ENCODE measurements around the gene PDCD11.

PDCD11 gene

GRCh38 chr10:103457896-103458583 is 61.6 kb downstream of the PDCD11 start:
- H3K27me3 ChIP-seq (replicated peaks; ENCODE audit: insufficient read depth, low read length), result no peaks in the 10 kb centered on the region
- no peak for DNase-seq
- no peaks in the 10 kb centered on the region for H3K9me3 ChIP-seq (replicated peaks; ENCODE audit: insufficient read depth, low read length)
- H2AFZ ChIP-seq (ENCODE audit: low read length), result peak overlapping the region; percentile 85
- H3K27ac ChIP-seq (ENCODE audit: low read length), result no peak overlapping the region
- no peaks in the 10 kb centered on the region for H3F3A ChIP-seq (ENCODE audit: insufficient read depth, low read length)
- H3K4me1 ChIP-seq (ENCODE audit: low read length), result peaks cover 18% of the 10 kb centered on the region
- peak overlapping the region; percentile 62; the same call in 1 of the 2 replicates for H3K4me2 ChIP-seq (ENCODE audit: low read depth, low read length)
- no peaks in the 10 kb centered on the region for H4K20me1 ChIP-seq (ENCODE audit: insufficient read depth, low read length)
- H3K9me2 ChIP-seq (replicated peaks; ENCODE audit: insufficient read depth, low read length), result no peaks in the 10 kb centered on the region
- H3K4me3 ChIP-seq (ENCODE audit: low read length), result 0 out of 2 replicates have a peak overlapping the region, but pooled peaks have one; percentile 28
- H3K79me2 ChIP-seq (ENCODE audit: low read length), result peaks cover 7% of the 10 kb centered on the region; the same call in 1 of the 2 replicates
- no peak for TF ChIP-seq EZH2phosphoT487 (IDR thresholded peaks at IDR 0.05; ENCODE audit: low read length)
- TF ChIP-seq, protein P1, sequence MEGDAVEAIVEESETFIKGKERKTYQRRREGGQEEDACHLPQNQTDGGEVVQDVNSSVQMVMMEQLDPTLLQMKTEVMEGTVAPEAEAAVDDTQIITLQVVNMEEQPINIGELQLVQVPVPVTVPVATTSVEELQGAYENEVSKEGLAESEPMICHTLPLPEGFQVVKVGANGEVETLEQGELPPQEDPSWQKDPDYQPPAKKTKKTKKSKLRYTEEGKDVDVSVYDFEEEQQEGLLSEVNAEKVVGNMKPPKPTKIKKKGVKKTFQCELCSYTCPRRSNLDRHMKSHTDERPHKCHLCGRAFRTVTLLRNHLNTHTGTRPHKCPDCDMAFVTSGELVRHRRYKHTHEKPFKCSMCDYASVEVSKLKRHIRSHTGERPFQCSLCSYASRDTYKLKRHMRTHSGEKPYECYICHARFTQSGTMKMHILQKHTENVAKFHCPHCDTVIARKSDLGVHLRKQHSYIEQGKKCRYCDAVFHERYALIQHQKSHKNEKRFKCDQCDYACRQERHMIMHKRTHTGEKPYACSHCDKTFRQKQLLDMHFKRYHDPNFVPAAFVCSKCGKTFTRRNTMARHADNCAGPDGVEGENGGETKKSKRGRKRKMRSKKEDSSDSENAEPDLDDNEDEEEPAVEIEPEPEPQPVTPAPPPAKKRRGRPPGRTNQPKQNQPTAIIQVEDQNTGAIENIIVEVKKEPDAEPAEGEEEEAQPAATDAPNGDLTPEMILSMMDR (IDR thresholded peaks at IDR 0.05; ENCODE audit: low read length), result no peak
- no peak for TF ChIP-seq EZH2 (optimal IDR thresholded peaks at IDR 0.05; ENCODE audit: low read depth, low read length)
- no peaks in the 10 kb centered on the region for H3K36me3 ChIP-seq (replicated peaks; ENCODE audit: insufficient read depth, low read length)
- H3K9ac ChIP-seq (ENCODE audit: low read length), result 0 out of 2 replicates have a peak overlapping the region, but pooled peaks have one; percentile 28

GRCh38 chr10:103458720-103459119 is 62.3 kb downstream of the PDCD11 start, which contains the start of gene CALHM1:
TSS of gene CALHM1 (minus strand) at chr10:103458900. CDS start at chr10:103458751, 149 bp downstream.
- H3K4me2 ChIP-seq (ENCODE audit: low read depth, low read length), result peak within 1 kb of the TSS; percentile 62; the same call in 1 of the 2 replicates

GRCh38 chr10:103459615-103460014 is 63.2 kb downstream of the PDCD11 start:
- Histone ChIP-seq H3K4me1 (ENCODE audit: low read length) (peaks cover 18% of the 10 kb centered on the region), H3K36me3 (replicated peaks; ENCODE audit: insufficient read depth, low read length) (no peaks in the 10 kb centered on the region), H3K9me3 (replicated peaks; ENCODE audit: insufficient read depth, low read length) (no peaks in the 10 kb centered on the region), H3K27me3 (replicated peaks; ENCODE audit: insufficient read depth, low read length) (no peaks in the 10 kb centered on the region), H3K4me3 (ENCODE audit: low read length) (no peak overlapping the region), H3K9me2 (replicated peaks; ENCODE audit: insufficient read depth, low read length) (no peaks in the 10 kb centered on the region), H3K9ac (ENCODE audit: low read length) (no peak overlapping the region), H3K79me2 (ENCODE audit: low read length) (peaks cover 7% of the 10 kb centered on the region; the same call in 1 of the 2 replicates), H2AFZ (ENCODE audit: low read length) (no peak overlapping the region; the same call in 1 of the 2 replicates), H4K20me1 (ENCODE audit: insufficient read depth, low read length) (no peaks in the 10 kb centered on the region), H3F3A (ENCODE audit: insufficient read depth, low read length) (no peaks in the 10 kb centered on the region), H3K27ac (ENCODE audit: low read length) (no peak overlapping the region), H3K4me2 (ENCODE audit: low read depth, low read length) (peak overlapping the region; percentile 59; the same call in 1 of the 2 replicates)
- DNase-seq, result no peak
- TF ChIP-seq, protein P1 (IDR thresholded peaks at IDR 0.05; ENCODE audit: low read length), result no peak
- TF ChIP-seq EZH2 (optimal IDR thresholded peaks at IDR 0.05; ENCODE audit: low read depth, low read length), result no peak
- no peak for TF ChIP-seq EZH2phosphoT487 (IDR thresholded peaks at IDR 0.05; ENCODE audit: low read length)

More at GRCh38 chr10:103458720-103459119, 62.3 kb downstream of the PDCD11 start, which contains the start of gene CALHM1:
- Histone ChIP-seq H3K27me3 (replicated peaks; ENCODE audit: insufficient read depth, low read length) (no peaks in the 10 kb centered on the region), H3K4me1 (ENCODE audit: low read length) (peaks cover 18% of the 10 kb centered on the region), H3K36me3 (replicated peaks; ENCODE audit: insufficient read depth, low read length) (no peaks in the 10 kb centered on the region), H3K4me3 (ENCODE audit: low read length) (peak within 1 kb of the TSS; percentile 28), H3K27ac (ENCODE audit: low read length) (peak within 1 kb of the TSS; percentile 9; the same call in 1 of the 2 replicates), H3F3A (ENCODE audit: insufficient read depth, low read length) (no peaks in the 10 kb centered on the region), H2AFZ (ENCODE audit: low read length) (peak within 1 kb of the TSS; percentile 85), H3K9me3 (replicated peaks; ENCODE audit: insufficient read depth, low read length) (no peaks in the 10 kb centered on the region), H3K9ac (ENCODE audit: low read length) (peak within 1 kb of the TSS; percentile 28; the same call in 1 of the 2 replicates), H3K9me2 (replicated peaks; ENCODE audit: insufficient read depth, low read length) (no peaks in the 10 kb centered on the region), H4K20me1 (ENCODE audit: insufficient read depth, low read length) (no peaks in the 10 kb centered on the region), H3K79me2 (ENCODE audit: low read length) (peaks cover 7% of the 10 kb centered on the region; the same call in 1 of the 2 replicates)
- TF ChIP-seq EZH2phosphoT487 (IDR thresholded peaks at IDR 0.05; ENCODE audit: low read length), result no peak
- no peak for TF ChIP-seq EZH2 (optimal IDR thresholded peaks at IDR 0.05; ENCODE audit: low read depth, low read length)
- TF ChIP-seq, protein P1 (IDR thresholded peaks at IDR 0.05; ENCODE audit: low read length), result no peak
- DNase-seq, result peak; percentile 92
